Peyer's patch (tissue), 4 donors: ENCODE data around the gene PGRMC2. TPM values are rescaled to one million over a fixed set of nuclear protein-coding genes. Genes with fewer than 3 reads are reported as not detected.

Experiments used
- DNase-seq, 3 donors: peaks; one replicate each; pipeline ENCODE4 v3.0.0-alpha.2; 2017 to 2019
- H3K27ac ChIP-seq, 4 donors: fragments of 200-600 bp; sonication (generic); one replicate each; pipeline ENCODE4 v1.5.1; 2016 to 2019
- H3K27me3 ChIP-seq, 2 donors: fragments of 200-600 bp; sonication (generic); one replicate each; pipeline ENCODE4 v1.5.1; 2019
- H3K36me3 ChIP-seq, 3 donors: fragments of 200-600 bp; sonication (generic); one replicate each; pipeline ENCODE4 v1.5.1; 2016 to 2019
- H3K4me1 ChIP-seq, 4 donors: fragments of 200-600 bp; sonication (generic); one replicate each; pipeline ENCODE4 v1.5.1; 2016 to 2019
- H3K4me3 ChIP-seq, 4 donors: fragments of 200-600 bp; sonication (generic); 1 replicate in 3 of 4; 2 replicates in 1 of 4; pipeline ENCODE4 v1.5.1; 2016 to 2019; ENCODE audit warnings: mild to moderate bottlenecking in 1 of 4
- H3K9me3 ChIP-seq, 4 donors: fragments of 200-600 bp; sonication (generic); one replicate each; pipeline ENCODE4 v1.5.1; 2016 to 2019; ENCODE audit warnings: mild to moderate bottlenecking in 1 of 4
- CTCF ChIP-seq, 6 experiments: fragments of 450-650 bp in 4 of 6; fragments of 200-600 bp in 2 of 6; sonication (generic) in 1 of 6; IDR thresholded peaks; one replicate each; pipeline ENCODE4 v1.5.1; 2017 to 2019; ENCODE audit warnings: antibody characterized with exemption in 6 of 6, mild to moderate bottlenecking in 3 of 6, moderate library complexity in 1 of 6
- POLR2A ChIP-seq, 2 donors: fragments of 450-650 bp; IDR thresholded peaks; one replicate each; pipeline ENCODE4 v1.5.1; 2017; ENCODE audit warnings: antibody characterized with exemption in 2 of 2, mild to moderate bottlenecking in 2 of 2, moderate library complexity in 2 of 2
- total RNA-seq, 4 donors: library from RNA; depleted of rRNA; stranded (reverse); fragments of >200 nt; gene quantifications; one replicate each; pipeline ENCODE4 v1.1.0, GENCODE V29; 2016

The PGRMC2 gene
- total RNA-seq, 4 donors from 2014 or later, result 19.8 to 113 (median 55.3) TPM

- DNase-seq, result no peak
- no peaks in the 10 kb centered on the region for H3K9me3 ChIP-seq
- no peaks in the 10 kb centered on the region for H3K36me3 ChIP-seq
- TF ChIP-seq POLR2A (IDR thresholded peaks at IDR 0.05) (peak; percentile 64 to 70), CTCF (IDR thresholded peaks at IDR 0.05) (no peak)
- peaks cover 0 to 16% (median 0%) of the 10 kb centered on the region in 4 donors for H3K4me1 ChIP-seq
- H3K27ac ChIP-seq, result peak overlapping the region; percentile 87 to 97 (median 91)
- H3K27me3 ChIP-seq, result no peaks in the 10 kb centered on the region
- H3K4me3 ChIP-seq, result peak overlapping the region; percentile 78 to 94 (median 86)
These were observed 1.0 kb downstream of the PGRMC2 start for GRCh38 chr4:128286474-128287058.

- TF ChIP-seq POLR2A (IDR thresholded peaks at IDR 0.05), result peak in 1 of 2 donors; percentile 28
- peak in 1 of 6 experiments; percentile 21 for TF ChIP-seq CTCF (IDR thresholded peaks at IDR 0.05)
- H3K4me1 ChIP-seq, result peaks cover 0 to 16% (median 0%) of the 10 kb centered on the region in 4 donors
- DNase-seq, result no peak
- peak overlapping the region in 3 of 4 donors; percentile 2 to 94 (median 88) for H3K4me3 ChIP-seq
- peak overlapping the region in 3 of 4 donors; percentile 38 to 97 (median 63) for H3K27ac ChIP-seq
- no peaks in the 10 kb centered on the region for H3K27me3 ChIP-seq
- no peaks in the 10 kb centered on the region for H3K36me3 ChIP-seq
- H3K9me3 ChIP-seq, result no peaks in the 10 kb centered on the region
These were observed 2.3 kb downstream of the PGRMC2 start for GRCh38 chr4:128285085-128285997.

- Histone ChIP-seq H3K36me3 (no peaks in the 10 kb centered on the region), H3K4me3 (peak overlapping the region in 2 of 4 donors; percentile 88 to 94), H3K27me3 (no peaks in the 10 kb centered on the region), H3K4me1 (peaks cover 0 to 16% (median 0%) of the 10 kb centered on the region in 4 donors), H3K9me3 (no peaks in the 10 kb centered on the region), H3K27ac (peak overlapping the region in 2 of 4 donors; percentile 63 to 97)
- peak in 2 of 6 experiments; percentile 12 to 32 for TF ChIP-seq CTCF (IDR thresholded peaks at IDR 0.05)
- TF ChIP-seq POLR2A (IDR thresholded peaks at IDR 0.05), result no peak
- no peak for DNase-seq
These were observed 3.3 kb downstream of the PGRMC2 start for GRCh38 chr4:128284317-128284716.

- Histone ChIP-seq H3K9me3 (no peaks in the 10 kb centered on the region), H3K4me3 (no peak overlapping the region), H3K27me3 (no peaks in the 10 kb centered on the region), H3K36me3 (no peaks in the 10 kb centered on the region), H3K27ac (no peak overlapping the region), H3K4me1 (peaks cover 0 to 16% (median 0%) of the 10 kb centered on the region in 4 donors)
- no peak for TF ChIP-seq CTCF (IDR thresholded peaks at IDR 0.05)
- no peak for TF ChIP-seq POLR2A (IDR thresholded peaks at IDR 0.05)
- no peak for DNase-seq
These were observed 4.5 kb downstream of the PGRMC2 start for GRCh38 chr4:128283071-128283470.

- Histone ChIP-seq H3K27me3 (no peaks in the 10 kb centered on the region), H3K36me3 (no peaks in the 10 kb centered on the region), H3K4me3 (no peak overlapping the region), H3K27ac (no peak overlapping the region), H3K9me3 (no peaks in the 10 kb centered on the region), H3K4me1 (peaks cover 0 to 16% (median 0%) of the 10 kb centered on the region in 4 donors)
- TF ChIP-seq POLR2A (IDR thresholded peaks at IDR 0.05) (no peak), CTCF (IDR thresholded peaks at IDR 0.05) (no peak)
- no peak for DNase-seq
These were observed 5.1 kb downstream of the PGRMC2 start for GRCh38 chr4:128282516-128282915.
